Ishikawa (cell line): Measurements from ENCODE around the gene THAP7.
A peak's percentile ranks its signal among the peaks of the same experiment; 100 is the strongest.

Source experiments
- CEBPB ChIP-seq: IDR thresholded peaks from 2 replicates; pipeline ENCODE4 v1.6.1; 2012
- CREB1 ChIP-seq: IDR thresholded peaks from 2 replicates; pipeline ENCODE4 v1.6.1; 2012; ENCODE audit warnings: low read depth
- EGR1 ChIP-seq: IDR thresholded peaks from 2 replicates; pipeline ENCODE4 v1.6.1; 2012
- EP300 ChIP-seq: IDR thresholded peaks from 2 replicates; pipeline ENCODE4 v1.6.1; 2012; ENCODE audit warnings: borderline replicate concordance
- FOXM1 ChIP-seq: IDR thresholded peaks from 2 replicates; pipeline ENCODE4 v1.6.1; 2012; ENCODE audit warnings: low read depth, borderline replicate concordance
- NFIC ChIP-seq: IDR thresholded peaks from 2 replicates; pipeline ENCODE4 v1.6.1; 2012
- RAD21 ChIP-seq: IDR thresholded peaks from 2 replicates; pipeline ENCODE4 v1.6.1; 2012; ENCODE audit warnings: low read depth
- TAF1 ChIP-seq: IDR thresholded peaks from 2 replicates; pipeline ENCODE4 v1.6.1; 2012; ENCODE audit warnings: low read depth, mild to moderate bottlenecking
- TCF12 ChIP-seq: IDR thresholded peaks from 2 replicates; pipeline ENCODE4 v1.6.1; 2012; ENCODE audit warnings: low read depth
- TEAD4 ChIP-seq: IDR thresholded peaks from 2 replicates; pipeline ENCODE4 v1.6.1; 2012
- YY1 ChIP-seq: IDR thresholded peaks from 2 replicates; pipeline ENCODE4 v1.6.1; 2012; ENCODE audit warnings: low read depth
- ZBTB7A ChIP-seq: IDR thresholded peaks from 2 replicates; pipeline ENCODE4 v1.6.1; 2012; ENCODE audit warnings: low read depth
- TF ChIP-seq, protein P1 (sequence below): IDR thresholded peaks from 2 replicates; pipeline ENCODE4 v1.6.1; 2012
- TF ChIP-seq, protein P2 (sequence below): IDR thresholded peaks from 2 replicates; pipeline ENCODE4 v1.6.1; 2012
- TF ChIP-seq, protein P3 (sequence below): IDR thresholded peaks from 2 replicates; pipeline ENCODE4 v1.6.1; 2012; ENCODE audit warnings: low read depth, mild to moderate bottlenecking

Gene THAP7

DNA sequence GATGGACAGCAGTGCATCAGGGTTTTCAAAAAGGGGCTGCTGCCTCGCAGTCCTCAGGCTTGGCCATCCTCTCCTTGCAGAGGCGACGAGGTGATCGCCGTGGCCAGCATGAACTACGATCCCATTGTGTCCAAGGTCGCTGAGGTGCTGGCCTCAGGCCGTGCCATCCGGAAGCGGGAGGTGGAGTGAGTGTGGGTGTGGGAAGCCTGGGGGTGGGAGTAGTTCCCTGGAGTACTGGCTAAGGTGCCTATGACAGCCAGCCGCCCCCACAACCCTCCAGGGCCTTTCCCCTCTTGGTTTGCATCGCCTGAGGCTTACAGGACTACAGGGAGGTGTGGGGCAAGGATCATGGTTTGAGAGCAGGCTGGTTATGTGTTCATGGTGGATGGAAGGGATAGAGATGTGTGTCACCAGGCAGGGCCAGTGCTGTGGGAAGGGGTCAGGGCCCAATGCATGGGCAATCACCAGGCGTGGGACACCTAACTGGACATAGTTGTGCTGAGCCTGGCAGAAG lies 21.9 kb downstream of the THAP7 start:
- TF ChIP-seq, protein P1, sequence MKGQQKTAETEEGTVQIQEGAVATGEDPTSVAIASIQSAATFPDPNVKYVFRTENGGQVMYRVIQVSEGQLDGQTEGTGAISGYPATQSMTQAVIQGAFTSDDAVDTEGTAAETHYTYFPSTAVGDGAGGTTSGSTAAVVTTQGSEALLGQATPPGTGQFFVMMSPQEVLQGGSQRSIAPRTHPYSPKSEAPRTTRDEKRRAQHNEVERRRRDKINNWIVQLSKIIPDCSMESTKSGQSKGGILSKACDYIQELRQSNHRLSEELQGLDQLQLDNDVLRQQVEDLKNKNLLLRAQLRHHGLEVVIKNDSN: no peak
- TF ChIP-seq NFIC (no peak), YY1 (no peak), TCF12 (no peak), ZBTB7A (no peak), CEBPB (no peak), FOXM1 (no peak), CREB1 (no peak), EGR1 (no peak)
- TF ChIP-seq, protein P2, sequence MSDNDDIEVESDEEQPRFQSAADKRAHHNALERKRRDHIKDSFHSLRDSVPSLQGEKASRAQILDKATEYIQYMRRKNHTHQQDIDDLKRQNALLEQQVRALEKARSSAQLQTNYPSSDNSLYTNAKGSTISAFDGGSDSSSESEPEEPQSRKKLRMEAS: no peak

DNA sequence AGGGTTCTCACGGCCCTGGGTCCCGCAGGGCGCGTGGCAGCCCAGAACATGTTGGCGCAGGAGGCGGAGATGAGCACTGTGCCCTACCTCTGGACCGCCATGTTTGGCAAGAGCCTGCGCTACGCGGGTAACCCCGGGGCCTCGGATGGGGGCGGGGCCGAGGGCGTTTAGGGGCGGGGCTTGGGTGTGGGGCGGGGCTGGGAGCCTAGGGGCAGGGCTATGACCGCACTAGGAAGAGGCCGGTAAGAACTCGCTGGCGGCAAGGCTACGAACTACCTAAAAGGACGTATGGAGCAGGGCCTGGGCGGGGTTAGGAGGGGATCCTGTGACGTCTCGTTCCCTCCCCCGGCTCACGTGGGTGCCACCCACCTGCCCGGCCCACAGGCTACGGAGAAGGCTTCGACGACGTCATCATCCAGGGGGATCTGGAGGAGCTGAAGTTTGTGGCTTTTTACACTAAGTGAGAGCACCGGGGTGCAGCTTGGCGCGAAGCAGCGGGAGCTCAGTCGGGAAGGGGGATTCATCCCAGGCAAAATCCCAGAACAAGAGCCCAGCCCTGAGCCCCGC lies 22.6 kb downstream of the THAP7 start:
- TF ChIP-seq, protein P1: peak; percentile 81
- TF ChIP-seq EP300 (no peak), YY1 (peak; percentile 17; the same call in 1 of the 2 replicates), NFIC (no peak), CREB1 (peak; percentile 54; the same call in 1 of the 2 replicates)
- TF ChIP-seq, protein P2: peak; percentile 84

DNA sequence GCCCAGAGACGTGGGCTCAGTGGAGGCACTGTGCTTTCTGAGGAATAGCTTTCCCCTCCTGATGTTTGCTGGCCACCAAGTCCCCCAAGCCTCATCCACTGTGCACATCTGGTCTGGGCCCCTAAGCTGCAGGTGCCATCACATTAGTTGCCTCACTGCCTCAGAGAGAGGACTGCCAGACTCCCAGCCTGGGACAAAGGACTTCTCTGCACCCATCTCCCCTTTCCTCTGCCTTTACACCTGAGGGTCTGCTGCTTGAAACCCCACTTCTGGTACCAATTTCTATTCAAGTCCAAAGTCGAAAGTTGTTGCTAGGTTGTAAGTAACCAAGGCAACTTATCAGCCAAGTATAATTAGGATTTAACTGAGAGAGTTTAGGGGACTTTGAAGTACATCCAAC lies 23.5 kb downstream of the THAP7 start:
- TF ChIP-seq, protein P2: no peak
- TF ChIP-seq, protein P3, sequence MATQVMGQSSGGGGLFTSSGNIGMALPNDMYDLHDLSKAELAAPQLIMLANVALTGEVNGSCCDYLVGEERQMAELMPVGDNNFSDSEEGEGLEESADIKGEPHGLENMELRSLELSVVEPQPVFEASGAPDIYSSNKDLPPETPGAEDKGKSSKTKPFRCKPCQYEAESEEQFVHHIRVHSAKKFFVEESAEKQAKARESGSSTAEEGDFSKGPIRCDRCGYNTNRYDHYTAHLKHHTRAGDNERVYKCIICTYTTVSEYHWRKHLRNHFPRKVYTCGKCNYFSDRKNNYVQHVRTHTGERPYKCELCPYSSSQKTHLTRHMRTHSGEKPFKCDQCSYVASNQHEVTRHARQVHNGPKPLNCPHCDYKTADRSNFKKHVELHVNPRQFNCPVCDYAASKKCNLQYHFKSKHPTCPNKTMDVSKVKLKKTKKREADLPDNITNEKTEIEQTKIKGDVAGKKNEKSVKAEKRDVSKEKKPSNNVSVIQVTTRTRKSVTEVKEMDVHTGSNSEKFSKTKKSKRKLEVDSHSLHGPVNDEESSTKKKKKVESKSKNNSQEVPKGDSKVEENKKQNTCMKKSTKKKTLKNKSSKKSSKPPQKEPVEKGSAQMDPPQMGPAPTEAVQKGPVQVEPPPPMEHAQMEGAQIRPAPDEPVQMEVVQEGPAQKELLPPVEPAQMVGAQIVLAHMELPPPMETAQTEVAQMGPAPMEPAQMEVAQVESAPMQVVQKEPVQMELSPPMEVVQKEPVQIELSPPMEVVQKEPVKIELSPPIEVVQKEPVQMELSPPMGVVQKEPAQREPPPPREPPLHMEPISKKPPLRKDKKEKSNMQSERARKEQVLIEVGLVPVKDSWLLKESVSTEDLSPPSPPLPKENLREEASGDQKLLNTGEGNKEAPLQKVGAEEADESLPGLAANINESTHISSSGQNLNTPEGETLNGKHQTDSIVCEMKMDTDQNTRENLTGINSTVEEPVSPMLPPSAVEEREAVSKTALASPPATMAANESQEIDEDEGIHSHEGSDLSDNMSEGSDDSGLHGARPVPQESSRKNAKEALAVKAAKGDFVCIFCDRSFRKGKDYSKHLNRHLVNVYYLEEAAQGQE: no peak
- TF ChIP-seq RAD21 (no peak), EP300 (no peak), ZBTB7A (no peak), FOXM1 (no peak), CEBPB (no peak), TCF12 (no peak), TEAD4 (no peak)
- TF ChIP-seq, protein P1: no peak

DNA sequence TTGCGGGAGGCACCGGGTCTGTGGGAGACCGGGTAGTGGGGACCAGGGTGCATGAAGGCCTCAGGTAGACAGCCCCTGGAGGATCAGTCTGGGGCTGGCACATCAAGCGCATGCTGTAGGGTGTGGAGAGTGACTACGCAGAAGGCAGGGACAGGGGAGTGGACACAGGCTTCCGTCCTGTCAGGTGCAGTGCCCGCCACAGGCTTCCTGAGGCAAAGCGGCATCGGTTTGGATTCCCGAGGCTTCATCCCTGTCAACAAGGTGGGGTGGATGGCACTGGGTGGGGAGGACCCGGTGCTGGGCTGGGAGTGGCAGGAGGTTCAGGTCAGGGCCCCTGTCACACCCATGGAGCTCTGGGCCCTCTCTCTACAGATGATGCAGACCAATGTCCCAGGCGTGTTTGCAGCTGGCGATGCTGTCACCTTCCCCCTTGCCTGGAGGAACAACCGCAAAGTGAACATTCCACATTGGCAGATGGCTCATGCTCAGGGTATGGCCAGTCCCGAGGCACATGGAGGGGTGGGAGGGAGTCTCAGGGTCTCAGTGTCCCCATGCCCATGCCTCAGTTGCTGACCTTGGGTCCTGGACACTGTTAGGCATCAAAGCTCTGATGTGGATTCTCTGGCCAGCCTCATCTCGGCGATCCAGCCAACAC lies 24.3 kb downstream of the THAP7 start:
- TF ChIP-seq YY1 (no peak), CREB1 (no peak), FOXM1 (no peak), ZBTB7A (no peak), RAD21 (no peak), NFIC (no peak), TEAD4 (no peak), CEBPB (no peak), EGR1 (no peak), TCF12 (no peak), EP300 (no peak), TAF1 (no peak)
- TF ChIP-seq, protein P1: no peak
- TF ChIP-seq, protein P3: no peak
- TF ChIP-seq, protein P2: no peak
